Posterior vena cava (tissue), 2 donors: ENCODE data around the gene CACNA2D3. TPM values are rescaled to one million over a fixed set of nuclear protein-coding genes. Genes with fewer than 3 reads are reported as not detected.
A peak's percentile ranks its signal among the peaks of the same experiment; 100 is the strongest.

Experiments used
- DNase-seq: peaks from one replicate; pipeline ENCODE4 v3.0.0-alpha.2; 2020; ENCODE audit warnings: low spot score
- intact Hi-C, 2 donors: fragments of 100-400 bp; cut with DNase I; formaldehyde crosslinking; loops; one replicate each; pipeline versions ENCODE4 v1.14.1 to v1.14.2; 2022 to 2023
- total RNA-seq, 2 donors: library from RNA; stranded (reverse); fragmentation: NEBNext Ultra II Directional; extraction: Animal tissue kit (Norgen Biotek cat#: 25700); gene quantifications; one replicate each; pipeline ENCODE4 v1.2.1, GENCODE V29; 2021
- donor health status: DM: yes; HTN: yes; CAD: no.
- donor health status: DM: yes; HTN: yes; CAD: no.

The CACNA2D3 gene
- total RNA-seq, 2 donors from 2014 or later: 2.0 to 4.0 TPM

- intact Hi-C loops: no loop called here
Observed at GRCh38 chr3:55059027-55059629, 936.8 kb downstream of the CACNA2D3 start.

GRCh38 chr3:55060896-55061719 lies 938.8 kb downstream of the CACNA2D3 start:
- DNase-seq: no peak

More at GRCh38 chr3:55059027-55059629, 936.8 kb downstream of the CACNA2D3 start:
- DNase-seq: peak; percentile 43

GRCh38 chr3:55061720-55062034 lies 939.3 kb downstream of the CACNA2D3 start:
- intact Hi-C loops: no loop called here
- DNase-seq: no peak

More at GRCh38 chr3:55060896-55061719, 938.8 kb downstream of the CACNA2D3 start:
- intact Hi-C loops: no loop called here

- intact Hi-C loops: no loop called here
- DNase-seq: no peak
Observed at GRCh38 chr3:55064164-55064563, 941.8 kb downstream of the CACNA2D3 start.

- DNase-seq: no peak
- intact Hi-C loops: no loop called here
Observed at GRCh38 chr3:55065331-55065730, 943.0 kb downstream of the CACNA2D3 start.

- intact Hi-C loops: no loop called here
- no peak for DNase-seq
Observed at GRCh38 chr3:55066551-55067047, 944.2 kb downstream of the CACNA2D3 start.

GRCh38 chr3:55069950-55070349 lies 947.6 kb downstream of the CACNA2D3 start:
- intact Hi-C loops: no loop called here
- DNase-seq: no peak

GRCh38 chr3:55074796-55075195 lies 952.4 kb downstream of the CACNA2D3 start:
- no peak for DNase-seq
- intact Hi-C loops: no loop called here

- intact Hi-C loops: no loop called here
- DNase-seq: no peak
Observed at GRCh38 chr3:55075846-55076245, 953.5 kb downstream of the CACNA2D3 start.

- DNase-seq: no peak
- intact Hi-C loops: no loop called here
Observed at GRCh38 chr3:55077726-55078125, 955.4 kb downstream of the CACNA2D3 start.

- DNase-seq: no peak
- intact Hi-C loops: no loop called here
Observed at GRCh38 chr3:55078876-55079275, 956.5 kb downstream of the CACNA2D3 start.

- DNase-seq: no peak
- intact Hi-C loops: no loop called here
Observed at GRCh38 chr3:55085231-55085630, 962.9 kb downstream of the CACNA2D3 start.

- intact Hi-C loops: no loop called here
Observed at GRCh38 chr3:55089211-55089610, 966.9 kb downstream of the CACNA2D3 start.

GRCh38 chr3:55090291-55090690 lies 967.9 kb downstream of the CACNA2D3 start:
- DNase-seq: no peak
- intact Hi-C loops: no loop called here

More at GRCh38 chr3:55089211-55089610, 966.9 kb downstream of the CACNA2D3 start:
- no peak for DNase-seq

GRCh38 chr3:55090746-55091145 lies 968.4 kb downstream of the CACNA2D3 start:
- no peak for DNase-seq
- intact Hi-C loops: no loop called here

GRCh38 chr3:55091381-55092225 lies 969.3 kb downstream of the CACNA2D3 start:
- intact Hi-C loops: no loop called here
- no peak for DNase-seq

- intact Hi-C loops: no loop called here
- DNase-seq: no peak
Observed at GRCh38 chr3:55094676-55095075, 972.3 kb downstream of the CACNA2D3 start.

GRCh38 chr3:55097441-55097840 lies 975.1 kb downstream of the CACNA2D3 start:
- intact Hi-C loops: no loop called here
- no peak for DNase-seq

- no peak for DNase-seq
- intact Hi-C loops: no loop called here
Observed at GRCh38 chr3:55105647-55106046, 983.3 kb downstream of the CACNA2D3 start.

- intact Hi-C loops: no loop called here
Observed at GRCh38 chr3:55107187-55107586, 984.8 kb downstream of the CACNA2D3 start.

More at GRCh38 chr3:55107187-55107586, 984.8 kb downstream of the CACNA2D3 start:
- DNase-seq: no peak
